Heart right ventricle (tissue), 16 donors: ENCODE results near the gene PIGM. TPM values are rescaled to one million over a fixed set of nuclear protein-coding genes. Genes with fewer than 3 reads are reported as not detected.
"Not testable (repeated sequence)": the region's sequence is repeated elsewhere in the genome, so short reads cannot be mapped to it uniquely, and the experiment has no call there.

Source experiments
- ATAC-seq, 8 donors: fragments of 200-7000 bp; cut with Tn5 transposase; one replicate each; pipeline ENCODE4 v1.9.1; 2020; ENCODE audit warnings: mild to moderate bottlenecking in 8 of 8, moderate library complexity in 8 of 8, moderate number of reproducible peaks in 1 of 8
- DNase-seq, 2 donors: peaks; one replicate each; pipeline ENCODE4 v3.0.0-alpha.2; 2020
- H3K27ac ChIP-seq, 10 donors: fragments of 200-600 bp; sonication (generic) in 2 of 10; one replicate each; pipeline versions ENCODE4 v1.5.0 to v1.8.0; 2020 to 2022; ENCODE audit warnings: mild to moderate bottlenecking in 3 of 10
- H3K27me3 ChIP-seq, 7 donors: fragments of 200-600 bp; one replicate each; pipeline ENCODE4 v1.8.0; 2021 to 2022; ENCODE audit warnings: mild to moderate bottlenecking in 2 of 7
- H3K36me3 ChIP-seq, 9 donors: fragments of 200-600 bp; sonication (generic) in 1 of 9; one replicate each; pipeline versions ENCODE4 v1.5.0 to v1.8.0; 2020 to 2022; ENCODE audit warnings: mild to moderate bottlenecking in 2 of 9
- H3K4me1 ChIP-seq, 9 donors: fragments of 200-600 bp; sonication (generic) in 1 of 9; one replicate each; pipeline versions ENCODE4 v1.5.0 to v1.8.0; 2020 to 2022; ENCODE audit warnings: mild to moderate bottlenecking in 4 of 9
- H3K4me3 ChIP-seq, 10 donors: fragments of 200-600 bp; sonication (generic) in 2 of 10; one replicate each; pipeline versions ENCODE4 v1.5.0 to v1.8.0; 2020 to 2022; ENCODE audit warnings: mild to moderate bottlenecking in 7 of 10, moderate library complexity in 2 of 10
- H3K9me3 ChIP-seq, 11 donors: fragments of 200-600 bp in 10 of 11; sonication (generic) in 2 of 11; one replicate each; pipeline versions ENCODE4 v1.5.0 to v1.8.0; 2013 to 2022; ENCODE audit warnings: mild to moderate bottlenecking in 2 of 11, control low read depth in 1 of 11, moderate library complexity in 1 of 11
- WGBS, 2 donors: extraction: QIAGEN DNeasy Blood & Tissue Kit; methylation state at CpG; one replicate each; pipeline ENCODE4 v1.1.7; 2013; ENCODE audit warnings: inconsistent platforms in 1 of 2; 5-methylcytosine and 5-hydroxymethylcytosine counted together
- intact Hi-C, 10 donors: fragments of 100-400 bp; cut with DNase I; formaldehyde crosslinking; loops; one replicate each; pipeline versions ENCODE4 v1.11.1 to v1.14.2; 2022
- polyA plus RNA-seq, 2 donors: library from polyadenylated mRNA; stranded (reverse); fragments of 200-250 nt; gene quantifications; one replicate each; pipeline ENCODE4 v1.2.3, GENCODE V29; 2013
- total RNA-seq, 10 donors: library from RNA; stranded (reverse); fragmentation: NEBNext Ultra II Directional in 3 of 10; extraction: Animal tissue kit (Norgen Biotek cat#: 25700) in 3 of 10; gene quantifications; one replicate each; pipeline versions ENCODE4 v1.2.1 to v1.2.4, GENCODE V29; 2021 to 2023
- TF ChIP-seq, protein P1 (sequence below), 9 donors: fragments of 200-600 bp; sonication (generic) in 2 of 9; IDR thresholded peaks; one replicate each; pipeline versions ENCODE4 v1.5.0 to v1.8.0; 2021 to 2022; ENCODE audit warnings: antibody characterized with exemption in 9 of 9, mild to moderate bottlenecking in 5 of 9, moderate library complexity in 1 of 9
- donor health status: Arrhythmogenic right ventricular cardiomyopathy.
- donor health status: ischemic (EF 13 %, LVEDD 7.1; RV severe dilation, severe dysfunction).
- donor health status: healthy with polysubstance abuse.
- donor health status: DM: no; HTN: yes; CAD: no.
- donor health status: DM: no; HTN: no; CAD: no.
- donor health status: ischemic (EF 25% LVEDD 6.9; RV normal size, moderate dysfunction).
- donor health status: ischemic (EF 25% LVEDD 5.7; RV mildly dilated, moderate dysfunction).
- donor health status: healthy.
- donor health status: DM: yes; HTN: yes; CAD: no.
- donor health status: Ischemic cardiomyopathy.
- donor health status: ischemic (EF 35%, LVEDD 5.7; RV mildly dilated, moderate dysfunction).
- donor health status: nonischemic (EF 11% LVEDD 7.7; RV severe dilation, severe dysfunction).
- donor health status: DM: yes; HTN: yes; CAD: no.
- donor health status: PGD.
- donor health status: ischemic (EF 29% LVEDD 5.4; RV normal size, mild dysfunction).
- donor health status: nonischemic (EF 23%, LVEDD 6.1; RV moderate dilation, normal function).

PIGM gene
- total and polyA plus RNA-seq, 12 donors: 1.5 to 3.0 (median 2.5) TPM

DNA sequence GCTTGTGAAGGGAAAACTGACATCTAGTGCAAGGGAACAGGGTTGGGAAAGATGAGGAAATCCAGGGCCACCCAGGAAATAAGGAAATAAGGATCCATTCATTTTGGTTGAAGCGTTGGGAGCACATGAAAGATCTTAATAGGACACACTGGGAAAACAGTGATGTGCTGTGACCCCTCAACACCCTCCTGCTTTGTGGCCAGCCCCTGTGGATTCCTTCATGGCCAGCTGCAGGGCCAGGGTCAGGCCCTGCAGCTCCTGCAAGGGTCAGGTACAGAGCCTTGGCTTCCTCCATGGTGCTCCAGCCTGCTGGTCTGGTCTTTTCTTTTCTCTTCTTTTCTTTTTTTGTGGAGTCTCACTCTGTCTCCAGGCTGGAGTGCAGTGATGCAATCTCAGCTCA, 18.8 kb upstream of the PIGM start:
- Histone ChIP-seq H3K4me1 (peaks cover 4 to 13% (median 11%) of the 10 kb centered on the region in 9 donors), H3K36me3 (no peaks in the 10 kb centered on the region), H3K9me3 (no peaks in the 10 kb centered on the region), H3K27ac (no peak overlapping the region), H3K27me3 (peaks cover 0 to 41% (median 13%) of the 10 kb centered on the region in 7 donors), H3K4me3 (no peak overlapping the region)
- TF ChIP-seq, protein P1, sequence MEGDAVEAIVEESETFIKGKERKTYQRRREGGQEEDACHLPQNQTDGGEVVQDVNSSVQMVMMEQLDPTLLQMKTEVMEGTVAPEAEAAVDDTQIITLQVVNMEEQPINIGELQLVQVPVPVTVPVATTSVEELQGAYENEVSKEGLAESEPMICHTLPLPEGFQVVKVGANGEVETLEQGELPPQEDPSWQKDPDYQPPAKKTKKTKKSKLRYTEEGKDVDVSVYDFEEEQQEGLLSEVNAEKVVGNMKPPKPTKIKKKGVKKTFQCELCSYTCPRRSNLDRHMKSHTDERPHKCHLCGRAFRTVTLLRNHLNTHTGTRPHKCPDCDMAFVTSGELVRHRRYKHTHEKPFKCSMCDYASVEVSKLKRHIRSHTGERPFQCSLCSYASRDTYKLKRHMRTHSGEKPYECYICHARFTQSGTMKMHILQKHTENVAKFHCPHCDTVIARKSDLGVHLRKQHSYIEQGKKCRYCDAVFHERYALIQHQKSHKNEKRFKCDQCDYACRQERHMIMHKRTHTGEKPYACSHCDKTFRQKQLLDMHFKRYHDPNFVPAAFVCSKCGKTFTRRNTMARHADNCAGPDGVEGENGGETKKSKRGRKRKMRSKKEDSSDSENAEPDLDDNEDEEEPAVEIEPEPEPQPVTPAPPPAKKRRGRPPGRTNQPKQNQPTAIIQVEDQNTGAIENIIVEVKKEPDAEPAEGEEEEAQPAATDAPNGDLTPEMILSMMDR (IDR thresholded peaks at IDR 0.05): no peak
- no peak for ATAC-seq
- intact Hi-C loops: no loop called here
- DNase-seq: no peak
- WGBS, 2 donors: 82% methylated on average over 1 of the region's 1 CpG

DNA sequence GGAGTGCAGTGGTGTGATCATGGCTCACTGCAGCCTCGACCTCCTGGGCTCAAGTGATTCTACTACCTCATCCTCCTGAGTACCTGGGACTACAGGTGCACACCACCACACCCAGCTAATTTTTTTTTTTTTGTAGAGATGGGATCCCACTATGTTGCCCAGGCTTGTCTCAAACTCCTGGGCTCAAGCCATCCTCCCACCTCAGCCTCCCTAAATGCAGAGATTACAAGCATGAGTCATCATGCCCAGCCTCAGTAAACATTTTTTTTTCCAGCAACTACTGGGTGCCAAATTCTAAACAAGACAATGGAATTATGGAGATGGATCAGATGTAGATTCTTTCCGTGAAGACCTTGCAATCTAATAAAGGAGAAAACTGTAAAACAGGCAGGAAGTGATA, 18.4 kb upstream of the PIGM start:
- H3K36me3 ChIP-seq, H3K27ac ChIP-seq, DNase-seq, H3K9me3 ChIP-seq, H3K4me3 ChIP-seq, ATAC-seq, intact Hi-C loops: not testable (repeated sequence)
- H3K4me1 ChIP-seq: peaks cover 4 to 13% (median 11%) of the 10 kb centered on the region in 9 donors
- H3K27me3 ChIP-seq: peaks cover 0 to 41% (median 13%) of the 10 kb centered on the region in 7 donors
- WGBS, 2 donors: 65 to 69% methylated on average over 2 of the region's 2 CpGs

DNA sequence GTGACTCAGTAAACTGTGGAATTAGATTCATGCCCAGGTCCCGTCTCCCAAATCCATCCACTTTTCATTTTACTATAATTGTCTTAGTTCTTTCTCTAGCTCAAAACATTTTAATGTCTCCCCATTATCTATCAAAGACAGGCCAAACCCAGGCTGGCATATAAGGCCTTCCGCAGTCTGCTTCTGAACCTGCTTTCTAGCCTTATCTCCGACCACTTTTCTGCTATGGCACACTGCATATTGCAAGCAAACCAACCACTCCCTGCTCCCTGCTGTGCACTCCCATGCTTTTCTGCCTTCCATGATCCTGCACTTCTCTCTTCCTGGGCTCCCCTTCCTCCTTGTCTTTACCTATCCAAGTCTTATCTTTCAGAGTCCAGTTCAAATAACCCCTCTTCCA, 17.3 kb upstream of the PIGM start:
- Histone ChIP-seq H3K9me3 (no peaks in the 10 kb centered on the region), H3K36me3 (no peaks in the 10 kb centered on the region), H3K27ac (no peak overlapping the region), H3K27me3 (peaks cover 0 to 31% (median 12%) of the 10 kb centered on the region in 7 donors), H3K4me3 (no peak overlapping the region), H3K4me1 (peaks cover 4 to 13% (median 11%) of the 10 kb centered on the region in 9 donors)
- DNase-seq (no peak), ATAC-seq (no peak)
- intact Hi-C loops: loop anchor here in 5 of 10 donors (5.0 kb wide), 1 partner anchor 33 kb away; the partner anchor contains the start of gene KCNJ9 (in 5 of the 5)
- WGBS, 2 donors: 79 to 80% methylated on average over 3 of the region's 3 CpGs
- TF ChIP-seq, protein P1 (IDR thresholded peaks at IDR 0.05): no peak

DNA sequence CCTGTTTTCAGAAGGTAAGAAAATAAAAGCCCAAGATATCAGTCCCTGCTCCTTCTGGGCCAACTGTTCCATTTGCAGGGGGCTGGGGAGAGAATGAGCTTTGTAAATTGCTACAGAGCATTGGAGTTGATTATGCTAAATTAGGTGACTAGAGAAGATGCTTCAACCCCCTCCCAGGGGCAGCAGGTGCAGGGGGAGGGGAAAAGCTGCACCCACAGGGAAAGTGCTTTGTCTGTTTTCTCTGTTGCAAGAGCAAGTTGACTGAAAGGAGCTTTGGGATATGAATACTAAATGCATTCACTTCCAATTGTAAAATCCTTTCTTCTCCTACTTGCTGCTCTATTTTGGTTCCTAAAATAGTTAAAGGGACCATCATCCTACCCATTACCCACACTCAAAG, 16.5 kb upstream of the PIGM start:
- intact Hi-C loops: loop anchor here in 5 of 10 donors (5.0 kb wide), 1 partner anchor 34 kb away; the partner anchor contains the start of gene KCNJ9 (in 5 of the 5)
- no peak for DNase-seq

More for the DNA sequence above, 16.5 kb upstream of the PIGM start:
- no peaks in the 10 kb centered on the region for H3K9me3 ChIP-seq
- H3K27me3 ChIP-seq: peaks cover 0 to 24% (median 7%) of the 10 kb centered on the region in 7 donors
- H3K27ac ChIP-seq: no peak overlapping the region
- no peaks in the 10 kb centered on the region for H3K36me3 ChIP-seq
- no peak for ATAC-seq
- TF ChIP-seq, protein P1 (IDR thresholded peaks at IDR 0.05): no peak
- peaks cover 4 to 13% (median 11%) of the 10 kb centered on the region in 9 donors for H3K4me1 ChIP-seq
- H3K4me3 ChIP-seq: no peak overlapping the region
